Endothelial cell (in vitro differentiated cells): Measurements from ENCODE around the gene COX14. TPM values are rescaled to one million over a fixed set of nuclear protein-coding genes. Genes with fewer than 3 reads are reported as not detected.
A peak's percentile ranks its signal among the peaks of the same experiment; 100 is the strongest.

ENCODE experiments used
- DNase-seq: peaks from one replicate; pipeline ENCODE4 v3.0.0; 2021; ENCODE audit warnings: low spot score
- H3K27ac Mint-ChIP-seq: one replicate; pipeline ENCODE4 v1.8.0; 2021; ENCODE audit warnings: mixed read lengths, inconsistent platforms; ENCODE audit not compliant: unreplicated experiment
- H3K27me3 Mint-ChIP-seq: one replicate; pipeline ENCODE4 v1.8.0; 2021; ENCODE audit warnings: mild to moderate bottlenecking, moderate library complexity, mixed read lengths, inconsistent platforms; ENCODE audit not compliant: unreplicated experiment
- H3K36me3 Mint-ChIP-seq: one replicate; pipeline ENCODE4 v1.8.0; 2021; ENCODE audit warnings: mild to moderate bottlenecking, low read depth, mixed read lengths, inconsistent platforms; ENCODE audit not compliant: unreplicated experiment
- H3K4me1 Mint-ChIP-seq: one replicate; pipeline ENCODE4 v1.8.0; 2021; ENCODE audit warnings: mild to moderate bottlenecking, mixed read lengths, inconsistent platforms; ENCODE audit not compliant: unreplicated experiment
- H3K4me3 Mint-ChIP-seq: one replicate; pipeline ENCODE4 v1.8.0; 2021; ENCODE audit warnings: mild to moderate bottlenecking, mixed read lengths, inconsistent platforms; ENCODE audit not compliant: unreplicated experiment
- H3K9me3 Mint-ChIP-seq: one replicate; pipeline ENCODE4 v1.8.0; 2021; ENCODE audit warnings: mixed read lengths, inconsistent platforms; ENCODE audit not compliant: unreplicated experiment
- CTCF ChIP-seq: fragments of 200-600 bp; sonication (generic); IDR thresholded peaks from one replicate; pipeline ENCODE4 v1.5.0; 2021; ENCODE audit warnings: antibody characterized with exemption; ENCODE audit not compliant: unreplicated experiment
- long read RNA-seq: library from polyadenylated mRNA; unstranded; transcript quantifications from one replicate; pipeline ENCODE4 v2.0.0, GENCODE V29; 2020; ENCODE audit not compliant: unreplicated experiment
- total RNA-seq: library from RNA; stranded (reverse); fragmentation: NEBNext Ultra II Directional; extraction: Animal tissue kit (Norgen Biotek cat#: 25700); gene quantifications from one replicate; pipeline ENCODE4 v1.2.1, GENCODE V29; 2021; ENCODE audit not compliant: unreplicated experiment

COX14 gene
- 36.4 TPM for total RNA-seq
- long read RNA-seq, transcript COX14-203 (2 exons, 739 nt): major isoform, 22 of 28 reads
- long read RNA-seq, partial matches to known transcripts: 1 of 28 reads
- long read RNA-seq, other reads (novel, unspliced or antisense): 1 of 28 reads

GRCh38 chr12:50111693-50112455 lies at the start of gene COX14:
COX14 (plus strand) TSS chr12:50112236; CDS start chr12:50120044, 7,808 bp downstream.
- H3K4me1 Mint-ChIP-seq: peaks cover 17% of the 10 kb centered on the region

GRCh38 chr12:50062728-50063460 lies 49.1 kb upstream of the COX14 start:
- no peaks in the 10 kb centered on the region for H3K4me1 Mint-ChIP-seq
- H3K4me3 Mint-ChIP-seq: no peak overlapping the region
- H3K36me3 Mint-ChIP-seq: no peaks in the 10 kb centered on the region
- DNase-seq: no peak
- TF ChIP-seq CTCF: no peak
- no peaks in the 10 kb centered on the region for H3K9me3 Mint-ChIP-seq
- peaks cover 14% of the 10 kb centered on the region for H3K27me3 Mint-ChIP-seq
- no peak overlapping the region for H3K27ac Mint-ChIP-seq

More at GRCh38 chr12:50111693-50112455, at the start of gene COX14:
- H3K27ac Mint-ChIP-seq: peak within 1 kb of the TSS; percentile 86
- H3K27me3 Mint-ChIP-seq: peaks cover 12% of the 10 kb centered on the region
- peak; percentile 99 for DNase-seq
- H3K9me3 Mint-ChIP-seq: no peaks in the 10 kb centered on the region
- peak within 1 kb of the TSS; percentile 98 for H3K4me3 Mint-ChIP-seq
- TF ChIP-seq CTCF: peak; percentile 87
- H3K36me3 Mint-ChIP-seq: peaks cover 7% of the 10 kb centered on the region

GRCh38 chr12:50065726-50066310 lies 46.2 kb upstream of the COX14 start:
- Mint-ChIP-seq H3K27ac (no peak overlapping the region), H3K36me3 (no peaks in the 10 kb centered on the region), H3K4me3 (no peak overlapping the region), H3K27me3 (peaks cover 5% of the 10 kb centered on the region), H3K4me1 (peaks cover 14% of the 10 kb centered on the region), H3K9me3 (no peaks in the 10 kb centered on the region)
- no peak for TF ChIP-seq CTCF
- no peak for DNase-seq

- no peaks in the 10 kb centered on the region for H3K9me3 Mint-ChIP-seq
Observed at GRCh38 chr12:50066402-50066801, 45.6 kb upstream of the COX14 start.

More at GRCh38 chr12:50066402-50066801, 45.6 kb upstream of the COX14 start:
- Mint-ChIP-seq H3K4me1 (peaks cover 15% of the 10 kb centered on the region), H3K27me3 (peaks cover 5% of the 10 kb centered on the region), H3K4me3 (no peak overlapping the region), H3K27ac (no peak overlapping the region), H3K36me3 (no peaks in the 10 kb centered on the region)
- no peak for TF ChIP-seq CTCF
- no peak for DNase-seq
